ENCODE results near the gene KLHL25. TPM values are rescaled to one million over a fixed set of nuclear protein-coding genes. Genes with fewer than 3 reads are reported as not detected.

Gene KLHL25
- total RNA-seq, 1 experiment from 2014 or later: 7.0 TPM

- ATAC-seq (no peak), DNase-seq (ENCODE audit: low read depth, low spot score) (no peak)
- POLR2A ChIA-PET: interaction anchor here (0.6 kb wide), 2 partner anchors 20 to 24 kb away, joined by 3 to 5 read pairs; no protein-coding TSS in a partner anchor
- H3K27me3 ChIP-seq (ENCODE audit: control insufficient read depth, insufficient read depth, low read length): no peaks in the 10 kb centered on the region
- no peaks in the 10 kb centered on the region for H3K4me1 ChIP-seq (ENCODE audit: control insufficient read depth, insufficient read depth, low read length)
- BruUV-seq (replicated peaks): no TSS peak
- TF ChIP-seq POLR2AphosphoS5 (IDR thresholded peaks at IDR 0.05; ENCODE audit: low read depth, low read length) (no peak), SIN3A (IDR thresholded peaks at IDR 0.05; ENCODE audit: borderline replicate concordance, insufficient read depth, low read depth, low read length) (no peak), REST (IDR thresholded peaks at IDR 0.05; ENCODE audit: insufficient read depth in 1 of 2, low read depth in 2 of 2, low read length in 1 of 2) (no peak), TCF7L2 (IDR thresholded peaks at IDR 0.05; ENCODE audit: low read depth, low read length) (no peak), CTCF (IDR thresholded peaks at IDR 0.05) (no peak)
- H3K27ac ChIP-seq (ENCODE audit: low read length): no peak overlapping the region
- CTCF ChIA-PET: no interaction called here
- intact Hi-C loops (cut with micrococcal nuclease; ENCODE audit: unreplicated experiment) (no loop called here), in situ Hi-C loops (cut with HindIII; ENCODE audit: low pct_unique_long_range_greater_than_20kb, low sequenced_read_pairs) (no loop called here)
- H3K9me3 ChIP-seq (ENCODE audit: control insufficient read depth, insufficient read depth, low read depth, low read length): no peaks in the 10 kb centered on the region
- H3K4me3 ChIP-seq (ENCODE audit: low read depth in 2 of 2, low read length in 2 of 2): no peak overlapping the region
- H3K36me3 ChIP-seq (ENCODE audit: control insufficient read depth, insufficient read depth, low read length): peaks cover 32% of the 10 kb centered on the region
These were observed 75.7 kb downstream of the KLHL25 start for GRCh38 chr15:85718981-85719380.

GRCh38 chr15:85718271-85718971, 76.3 kb downstream of the KLHL25 start:
- Histone ChIP-seq H3K27me3 (ENCODE audit: control insufficient read depth, insufficient read depth, low read length) (no peaks in the 10 kb centered on the region), H3K27ac (ENCODE audit: low read length) (no peak overlapping the region), H3K9me3 (ENCODE audit: control insufficient read depth, insufficient read depth, low read depth, low read length) (no peaks in the 10 kb centered on the region), H3K36me3 (ENCODE audit: control insufficient read depth, insufficient read depth, low read length) (peaks cover 28% of the 10 kb centered on the region), H3K4me1 (ENCODE audit: control insufficient read depth, insufficient read depth, low read length) (no peaks in the 10 kb centered on the region), H3K4me3 (ENCODE audit: low read depth in 2 of 2, low read length in 2 of 2) (no peak overlapping the region)
- no peak for ATAC-seq
- CTCF ChIA-PET: no interaction called here
- intact Hi-C loops (cut with micrococcal nuclease; ENCODE audit: unreplicated experiment) (no loop called here), in situ Hi-C loops (cut with HindIII; ENCODE audit: low pct_unique_long_range_greater_than_20kb, low sequenced_read_pairs) (no loop called here)
- POLR2A ChIA-PET: interaction anchor here (0.6 kb wide), 1 partner anchor 19 kb away, joined by 3 read pairs; no protein-coding TSS in a partner anchor
- DNase-seq (ENCODE audit: low read depth, low spot score): no peak
- TF ChIP-seq CTCF (IDR thresholded peaks at IDR 0.05) (no peak), SIN3A (IDR thresholded peaks at IDR 0.05; ENCODE audit: borderline replicate concordance, insufficient read depth, low read depth, low read length) (no peak), TCF7L2 (IDR thresholded peaks at IDR 0.05; ENCODE audit: low read depth, low read length) (no peak), POLR2AphosphoS5 (IDR thresholded peaks at IDR 0.05; ENCODE audit: low read depth, low read length) (no peak), REST (IDR thresholded peaks at IDR 0.05; ENCODE audit: insufficient read depth in 1 of 2, low read depth in 2 of 2, low read length in 1 of 2) (no peak)
- BruUV-seq (replicated peaks): no TSS peak
